Measurements from ENCODE around the gene ZNF319.

The ZNF319 gene

DNA sequence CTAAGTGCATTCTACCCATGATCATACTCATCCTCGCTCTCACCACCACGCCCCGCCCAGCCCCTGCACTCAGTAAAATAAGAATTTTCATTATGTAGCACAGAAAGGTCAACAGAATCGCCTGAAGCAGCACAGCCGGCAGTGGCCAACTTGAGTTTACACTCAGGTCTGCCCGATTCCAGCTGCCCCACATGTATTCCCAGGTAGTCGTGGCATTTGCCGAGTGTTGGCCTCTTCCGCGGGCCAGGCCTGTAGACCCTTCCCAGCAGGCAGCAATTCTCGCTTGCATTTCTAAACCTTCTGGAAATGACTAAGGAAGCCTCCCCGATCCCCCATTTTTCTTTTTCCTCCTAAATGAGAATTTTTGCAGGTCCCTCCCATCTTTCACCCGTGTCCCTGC, 30.2 kb downstream of the ZNF319 start:
- no peaks in the 10 kb centered on the region for H3K9me3 ChIP-seq (ENCODE audit: control insufficient read depth, low read length)
- H3K9ac ChIP-seq (ENCODE audit: low read length): no peak overlapping the region
- H3K4me1 ChIP-seq (ENCODE audit: control insufficient read depth, insufficient read depth, low read length): peaks cover 5% of the 10 kb centered on the region
- no peaks in the 10 kb centered on the region for H3K36me3 ChIP-seq (ENCODE audit: control insufficient read depth, insufficient read depth, low read length)
- H3K27me3 ChIP-seq (ENCODE audit: control insufficient read depth, insufficient read depth, low read length): no peaks in the 10 kb centered on the region
- no peak overlapping the region for H3K4me3 ChIP-seq (ENCODE audit: low read length)

DNA sequence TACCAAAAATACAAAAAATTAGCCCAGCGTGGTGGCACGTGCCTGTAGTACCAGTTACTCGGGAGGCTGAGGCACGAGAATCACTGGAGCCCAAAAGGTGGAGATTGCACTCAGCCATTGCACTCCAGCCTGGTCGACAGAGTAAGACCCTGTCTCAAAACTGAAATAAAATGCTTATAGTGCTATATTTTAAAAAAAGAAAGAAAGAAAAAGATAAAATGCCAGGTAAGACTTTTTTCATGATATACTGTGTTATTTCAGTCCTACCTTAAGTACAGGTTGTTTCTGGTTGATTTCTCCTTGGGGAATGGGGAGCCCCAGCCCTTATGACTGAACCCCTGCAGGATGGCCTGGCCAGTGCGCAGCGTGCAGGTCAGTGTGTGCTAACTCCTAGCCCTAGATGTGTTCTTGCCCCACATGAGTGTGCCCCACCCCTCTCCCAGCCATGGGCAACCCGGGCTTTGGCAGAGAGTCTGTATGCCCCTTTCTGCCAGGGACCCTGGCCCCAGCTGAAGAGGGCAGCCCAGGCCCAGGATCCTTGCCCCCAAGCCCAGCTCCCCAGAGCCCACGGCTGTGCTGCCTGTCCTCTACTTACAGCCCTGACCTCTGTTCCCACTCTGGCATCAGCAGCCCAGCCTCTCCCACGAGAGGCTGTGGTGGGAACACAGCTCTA, 30.9 kb downstream of the ZNF319 start:
- no peaks in the 10 kb centered on the region for H3K36me3 ChIP-seq (ENCODE audit: control insufficient read depth, insufficient read depth, low read length)
- H3K4me3 ChIP-seq (ENCODE audit: low read length): no peak overlapping the region
- H3K27me3 ChIP-seq (ENCODE audit: control insufficient read depth, insufficient read depth, low read length): no peaks in the 10 kb centered on the region
- peaks cover 5% of the 10 kb centered on the region for H3K4me1 ChIP-seq (ENCODE audit: control insufficient read depth, insufficient read depth, low read length)
- H3K9me3 ChIP-seq (ENCODE audit: control insufficient read depth, low read length): no peaks in the 10 kb centered on the region
- no peak overlapping the region for H3K9ac ChIP-seq (ENCODE audit: low read length)

DNA sequence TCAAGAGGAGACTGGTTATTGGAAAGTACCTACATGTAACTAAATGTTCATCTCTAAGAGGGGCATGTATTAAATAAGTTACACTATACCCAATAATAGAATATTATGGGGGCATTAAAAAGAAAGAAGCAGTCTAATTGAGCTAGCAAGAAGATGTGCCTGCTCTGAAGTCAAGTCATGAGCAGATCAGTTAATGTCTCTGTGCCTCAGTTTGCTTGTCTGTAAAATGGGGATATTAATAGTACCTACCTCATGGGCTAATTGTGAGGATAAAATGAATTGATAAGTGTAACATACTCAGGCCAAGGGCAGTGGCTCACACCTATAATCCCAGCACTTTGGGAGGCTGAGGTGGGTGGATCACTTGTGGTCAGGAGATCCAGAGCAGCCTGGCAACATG, 32.6 kb downstream of the ZNF319 start:
- H3K27me3 ChIP-seq (ENCODE audit: control insufficient read depth, insufficient read depth, low read length): peaks cover 3% of the 10 kb centered on the region
- H3K9ac ChIP-seq (ENCODE audit: low read length): no peak overlapping the region
- no peaks in the 10 kb centered on the region for H3K9me3 ChIP-seq (ENCODE audit: control insufficient read depth, low read length)
- H3K4me3 ChIP-seq (ENCODE audit: low read length): no peak overlapping the region
- no peaks in the 10 kb centered on the region for H3K36me3 ChIP-seq (ENCODE audit: control insufficient read depth, insufficient read depth, low read length)
- H3K4me1 ChIP-seq (ENCODE audit: control insufficient read depth, insufficient read depth, low read length): peaks cover 5% of the 10 kb centered on the region

DNA sequence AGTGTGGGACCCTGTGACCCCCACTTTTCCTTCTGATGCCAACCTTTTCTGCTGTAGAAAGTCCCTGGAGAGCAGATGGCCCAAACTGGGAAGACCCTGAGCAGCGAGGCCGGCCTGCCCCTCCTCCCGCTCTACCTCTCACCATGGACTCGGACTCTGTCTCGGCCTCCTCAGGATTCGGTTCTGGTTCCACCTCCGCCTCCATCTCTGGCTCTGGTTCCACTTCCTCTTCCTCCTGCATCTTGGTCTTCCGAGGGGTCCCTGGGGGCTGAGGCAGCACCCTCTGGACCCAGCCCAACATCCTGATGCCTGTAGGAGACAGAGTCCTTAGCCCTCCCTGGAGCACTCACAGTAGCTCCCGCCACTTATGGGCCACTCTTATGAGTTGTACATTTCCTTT, 33.5 kb downstream of the ZNF319 start:
- Histone ChIP-seq H3K27me3 (ENCODE audit: control insufficient read depth, insufficient read depth, low read length) (peaks cover 3% of the 10 kb centered on the region), H3K4me3 (ENCODE audit: low read length) (no peak overlapping the region)

DNA sequence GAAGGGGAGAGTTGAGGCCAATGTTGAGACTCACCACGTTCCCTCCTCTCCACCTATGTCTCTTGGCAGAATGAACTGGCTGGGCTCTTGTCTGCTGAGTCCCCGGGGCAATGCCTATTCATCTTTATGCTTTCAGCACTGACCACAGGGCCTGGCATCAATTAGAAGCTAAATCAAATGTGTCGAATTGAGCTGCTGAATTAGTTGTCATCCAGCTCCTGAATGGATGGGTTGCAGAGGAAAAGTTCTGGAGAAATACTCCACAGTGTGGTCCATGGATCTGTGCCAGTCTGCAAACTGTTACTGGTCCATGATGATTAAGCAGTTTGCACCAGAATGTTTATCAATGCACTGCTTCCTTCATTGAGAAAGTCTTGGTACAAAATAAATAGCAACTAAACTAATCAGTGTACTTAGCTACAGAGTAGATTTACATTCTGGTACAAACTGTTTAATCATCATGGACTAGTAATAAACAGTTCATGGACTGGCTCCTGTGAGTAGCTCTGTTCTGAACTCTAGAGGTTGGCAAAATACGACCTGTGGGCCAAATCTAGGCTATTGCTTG, 34.2 kb downstream of the ZNF319 start:
- Histone ChIP-seq H3K4me3 (ENCODE audit: low read length) (no peak overlapping the region), H3K9ac (ENCODE audit: low read length) (no peak overlapping the region), H3K4me1 (ENCODE audit: control insufficient read depth, insufficient read depth, low read length) (peaks cover 5% of the 10 kb centered on the region), H3K27me3 (ENCODE audit: control insufficient read depth, insufficient read depth, low read length) (peaks cover 3% of the 10 kb centered on the region), H3K9me3 (ENCODE audit: control insufficient read depth, low read length) (no peaks in the 10 kb centered on the region), H3K36me3 (ENCODE audit: control insufficient read depth, insufficient read depth, low read length) (no peaks in the 10 kb centered on the region)

More for the DNA sequence above, 33.5 kb downstream of the ZNF319 start:
- Histone ChIP-seq H3K4me1 (ENCODE audit: control insufficient read depth, insufficient read depth, low read length) (peaks cover 5% of the 10 kb centered on the region), H3K9me3 (ENCODE audit: control insufficient read depth, low read length) (no peaks in the 10 kb centered on the region), H3K36me3 (ENCODE audit: control insufficient read depth, insufficient read depth, low read length) (no peaks in the 10 kb centered on the region), H3K9ac (ENCODE audit: low read length) (no peak overlapping the region)

DNA sequence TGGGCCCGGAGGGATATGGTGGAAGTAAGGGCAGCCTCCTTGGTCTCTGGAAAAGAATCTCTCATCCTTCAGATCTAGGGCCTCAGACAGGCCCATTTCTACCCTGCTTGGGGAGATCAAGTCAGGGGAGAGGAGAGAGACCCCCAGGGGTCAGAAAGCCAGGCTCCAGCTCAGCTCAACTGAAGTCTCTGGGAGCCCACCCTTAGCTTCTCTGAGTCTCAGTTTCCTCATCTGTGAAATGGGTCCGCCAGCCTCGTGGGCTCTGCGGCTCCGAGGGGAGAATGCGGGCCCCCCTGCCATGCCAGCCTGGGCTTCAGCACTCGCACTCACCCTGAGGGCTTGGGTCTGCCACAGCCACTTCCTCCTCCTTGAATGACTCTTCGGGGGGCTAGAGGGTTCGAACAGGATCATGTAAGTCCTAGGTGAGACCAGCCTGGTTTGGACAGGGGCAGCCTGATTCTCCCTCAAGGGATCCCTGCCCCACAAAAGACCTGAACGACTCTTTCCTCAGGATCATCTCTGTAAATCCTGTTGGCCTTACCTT, 36.2 kb downstream of the ZNF319 start:
- Histone ChIP-seq H3K9me3 (ENCODE audit: control insufficient read depth, low read length) (no peaks in the 10 kb centered on the region), H3K36me3 (ENCODE audit: control insufficient read depth, insufficient read depth, low read length) (no peaks in the 10 kb centered on the region), H3K9ac (ENCODE audit: low read length) (no peak overlapping the region), H3K4me1 (ENCODE audit: control insufficient read depth, insufficient read depth, low read length) (peaks cover 5% of the 10 kb centered on the region), H3K27me3 (ENCODE audit: control insufficient read depth, insufficient read depth, low read length) (peaks cover 3% of the 10 kb centered on the region), H3K4me3 (ENCODE audit: low read length) (no peak overlapping the region)

DNA sequence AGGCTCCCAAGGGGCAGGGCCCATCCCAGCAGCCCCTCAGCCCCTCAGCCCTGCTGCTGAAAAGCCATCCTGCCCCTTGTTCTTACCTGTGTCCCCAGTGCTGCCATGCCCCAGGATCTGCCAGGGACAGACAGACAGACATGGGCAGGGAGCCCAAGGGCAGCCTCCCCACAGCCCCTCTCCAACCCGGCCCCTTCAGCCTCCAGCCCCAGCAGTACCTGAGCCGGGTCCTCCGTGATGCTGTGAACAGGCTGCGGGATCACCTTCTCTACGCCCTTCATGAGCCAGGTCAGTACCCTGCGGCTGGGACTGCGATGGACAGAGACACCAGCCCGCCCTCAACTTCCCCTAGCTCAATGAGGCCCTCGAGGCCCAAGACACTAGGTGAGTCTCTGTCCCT, 37.7 kb downstream of the ZNF319 start:
- peaks cover 5% of the 10 kb centered on the region for H3K4me1 ChIP-seq (ENCODE audit: control insufficient read depth, insufficient read depth, low read length)
- no peak overlapping the region for H3K4me3 ChIP-seq (ENCODE audit: low read length)
- H3K9ac ChIP-seq (ENCODE audit: low read length): no peak overlapping the region
- H3K27me3 ChIP-seq (ENCODE audit: control insufficient read depth, insufficient read depth, low read length): peaks cover 3% of the 10 kb centered on the region
- no peaks in the 10 kb centered on the region for H3K9me3 ChIP-seq (ENCODE audit: control insufficient read depth, low read length)
- no peaks in the 10 kb centered on the region for H3K36me3 ChIP-seq (ENCODE audit: control insufficient read depth, insufficient read depth, low read length)

DNA sequence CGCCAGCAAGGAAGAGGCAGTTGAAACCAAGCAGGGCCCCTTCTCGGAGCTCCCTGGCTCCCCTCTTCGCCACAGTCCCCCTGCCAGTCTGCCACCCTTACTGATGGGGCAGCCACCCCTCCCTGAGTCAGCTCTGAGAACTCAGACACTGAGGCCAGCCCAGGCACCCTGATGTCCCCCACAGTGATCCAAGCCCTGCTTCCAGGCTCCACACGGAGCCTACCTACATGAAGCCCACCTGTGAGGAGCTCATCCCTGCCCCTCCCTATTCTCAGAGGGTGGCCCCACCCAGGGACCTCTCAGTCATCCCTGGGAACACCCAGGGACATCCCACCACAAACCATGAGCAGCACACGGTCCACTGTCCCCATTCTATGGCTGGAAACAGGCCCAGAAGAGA, 38.4 kb downstream of the ZNF319 start:
- Histone ChIP-seq H3K9me3 (ENCODE audit: control insufficient read depth, low read length) (no peaks in the 10 kb centered on the region), H3K4me3 (ENCODE audit: low read length) (no peak overlapping the region), H3K36me3 (ENCODE audit: control insufficient read depth, insufficient read depth, low read length) (no peaks in the 10 kb centered on the region), H3K4me1 (ENCODE audit: control insufficient read depth, insufficient read depth, low read length) (peaks cover 4% of the 10 kb centered on the region), H3K9ac (ENCODE audit: low read length) (no peak overlapping the region), H3K27me3 (ENCODE audit: control insufficient read depth, insufficient read depth, low read length) (peaks cover 3% of the 10 kb centered on the region)

DNA sequence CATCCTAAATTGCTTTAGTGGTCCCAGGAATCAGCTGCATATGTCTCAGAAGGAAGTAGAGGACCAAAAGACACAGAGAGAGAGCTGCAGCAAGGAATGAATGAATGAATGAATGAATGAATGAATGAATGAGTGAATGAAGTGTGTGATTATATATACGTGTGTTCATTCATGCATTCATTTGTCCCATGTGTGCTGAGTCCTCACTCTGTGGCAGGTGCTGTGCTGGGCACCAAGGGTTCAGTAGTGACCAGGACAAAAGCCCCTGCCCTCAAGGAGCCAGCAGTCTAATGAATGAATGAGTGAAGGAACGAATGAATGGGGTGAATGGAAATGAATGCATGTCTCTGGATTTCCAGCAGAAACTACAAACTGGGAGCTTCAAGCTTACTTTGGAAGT, 38.9 kb downstream of the ZNF319 start:
- Histone ChIP-seq H3K9me3 (ENCODE audit: control insufficient read depth, low read length) (no peaks in the 10 kb centered on the region), H3K27me3 (ENCODE audit: control insufficient read depth, insufficient read depth, low read length) (peaks cover 3% of the 10 kb centered on the region), H3K4me1 (ENCODE audit: control insufficient read depth, insufficient read depth, low read length) (no peaks in the 10 kb centered on the region), H3K36me3 (ENCODE audit: control insufficient read depth, insufficient read depth, low read length) (no peaks in the 10 kb centered on the region), H3K9ac (ENCODE audit: low read length) (no peak overlapping the region), H3K4me3 (ENCODE audit: low read length) (no peak overlapping the region)

DNA sequence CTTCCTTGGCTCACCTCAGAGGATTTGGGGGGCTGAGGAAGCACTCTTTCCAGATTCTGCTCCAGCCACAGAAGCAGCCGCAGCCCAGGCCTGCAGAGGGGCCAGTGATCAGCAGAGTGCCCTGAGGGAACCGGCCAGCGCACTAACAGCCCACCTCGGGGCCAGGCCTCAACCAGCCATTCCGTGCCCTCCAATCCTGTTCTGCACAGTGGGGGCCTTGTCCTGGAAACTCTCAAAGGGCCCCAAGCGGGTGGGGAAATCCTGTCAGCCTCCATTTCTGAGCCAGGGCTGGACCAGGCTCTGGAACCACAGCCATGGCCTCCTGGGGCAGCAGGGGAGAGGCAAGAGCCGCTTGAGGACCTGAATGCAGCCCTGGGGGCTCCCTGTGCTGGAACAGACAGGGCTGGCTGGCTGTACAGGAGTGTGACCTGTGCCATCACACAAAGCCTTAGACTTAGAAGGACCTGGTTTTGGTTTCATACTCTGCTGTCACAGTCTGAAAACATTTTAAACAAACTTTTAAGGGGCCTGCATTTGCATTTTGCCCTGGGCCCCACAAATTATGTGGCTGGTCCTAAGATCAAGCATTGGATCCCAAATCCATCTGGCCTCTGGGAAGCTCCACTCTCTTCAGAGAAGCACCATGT, 39.5 kb downstream of the ZNF319 start:
- no peaks in the 10 kb centered on the region for H3K4me1 ChIP-seq (ENCODE audit: control insufficient read depth, insufficient read depth, low read length)
- peaks cover 3% of the 10 kb centered on the region for H3K27me3 ChIP-seq (ENCODE audit: control insufficient read depth, insufficient read depth, low read length)
- no peak overlapping the region for H3K9ac ChIP-seq (ENCODE audit: low read length)
- H3K9me3 ChIP-seq (ENCODE audit: control insufficient read depth, low read length): no peaks in the 10 kb centered on the region
- no peaks in the 10 kb centered on the region for H3K36me3 ChIP-seq (ENCODE audit: control insufficient read depth, insufficient read depth, low read length)
- H3K4me3 ChIP-seq (ENCODE audit: low read length): no peak overlapping the region

DNA sequence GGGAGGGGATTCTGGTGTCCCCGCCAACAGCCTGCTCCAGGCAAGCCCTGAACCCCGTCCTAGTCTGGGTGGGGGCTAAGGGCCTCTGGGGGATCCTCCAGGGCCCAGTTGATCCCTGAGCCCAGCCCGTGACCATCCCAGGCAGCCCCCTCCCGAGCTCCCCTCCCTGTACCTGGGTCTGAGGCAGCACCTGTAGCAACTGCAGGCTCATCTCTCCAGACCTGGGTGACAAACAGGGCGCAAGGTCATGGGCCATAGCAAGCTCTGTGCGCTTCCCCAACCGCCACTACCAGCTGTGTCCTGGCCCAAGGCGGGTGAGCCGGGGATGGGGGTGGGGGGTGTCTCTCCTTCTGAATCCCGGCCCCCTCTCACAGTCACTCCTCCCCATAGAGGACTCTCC, 40.2 kb downstream of the ZNF319 start:
- no peaks in the 10 kb centered on the region for H3K4me1 ChIP-seq (ENCODE audit: control insufficient read depth, insufficient read depth, low read length)
- H3K9me3 ChIP-seq (ENCODE audit: control insufficient read depth, low read length): no peaks in the 10 kb centered on the region
- peaks cover 3% of the 10 kb centered on the region for H3K27me3 ChIP-seq (ENCODE audit: control insufficient read depth, insufficient read depth, low read length)
- H3K4me3 ChIP-seq (ENCODE audit: low read length): no peak overlapping the region
- H3K9ac ChIP-seq (ENCODE audit: low read length): no peak overlapping the region
- H3K36me3 ChIP-seq (ENCODE audit: control insufficient read depth, insufficient read depth, low read length): no peaks in the 10 kb centered on the region

DNA sequence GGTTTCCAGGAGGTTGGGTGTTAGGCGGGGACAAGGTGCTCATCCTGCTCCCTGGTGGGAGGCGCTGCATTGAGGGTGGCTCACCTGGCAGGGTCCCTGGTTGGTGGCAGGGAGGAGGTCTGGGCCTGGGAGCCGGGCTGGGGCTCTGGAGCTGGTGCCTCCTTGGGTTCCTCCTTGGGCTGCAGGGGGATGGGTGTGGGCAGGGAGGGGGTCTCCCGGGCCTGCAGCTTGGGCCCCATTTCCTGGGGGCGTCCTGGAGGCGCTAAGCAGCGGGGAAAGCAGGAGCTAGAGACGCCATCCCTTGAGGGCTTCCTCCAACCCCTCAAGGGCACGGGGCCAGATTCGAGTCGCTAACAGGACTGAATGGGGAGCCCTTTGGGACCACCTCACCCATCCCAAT, 40.7 kb downstream of the ZNF319 start:
- no peaks in the 10 kb centered on the region for H3K4me1 ChIP-seq (ENCODE audit: control insufficient read depth, insufficient read depth, low read length)
- H3K9me3 ChIP-seq (ENCODE audit: control insufficient read depth, low read length): no peaks in the 10 kb centered on the region
- no peak overlapping the region for H3K4me3 ChIP-seq (ENCODE audit: low read length)
- H3K9ac ChIP-seq (ENCODE audit: low read length): no peak overlapping the region
- H3K27me3 ChIP-seq (ENCODE audit: control insufficient read depth, insufficient read depth, low read length): peaks cover 3% of the 10 kb centered on the region
- no peaks in the 10 kb centered on the region for H3K36me3 ChIP-seq (ENCODE audit: control insufficient read depth, insufficient read depth, low read length)
